ENCODE data around the gene AUH. TPM values are rescaled to one million over a fixed set of nuclear protein-coding genes. Genes with fewer than 3 reads are reported as not detected.

Gene AUH
- polyA plus RNA-seq, 3 donors = 4.0 to 9.9 (median 8.4) TPM

DNA sequence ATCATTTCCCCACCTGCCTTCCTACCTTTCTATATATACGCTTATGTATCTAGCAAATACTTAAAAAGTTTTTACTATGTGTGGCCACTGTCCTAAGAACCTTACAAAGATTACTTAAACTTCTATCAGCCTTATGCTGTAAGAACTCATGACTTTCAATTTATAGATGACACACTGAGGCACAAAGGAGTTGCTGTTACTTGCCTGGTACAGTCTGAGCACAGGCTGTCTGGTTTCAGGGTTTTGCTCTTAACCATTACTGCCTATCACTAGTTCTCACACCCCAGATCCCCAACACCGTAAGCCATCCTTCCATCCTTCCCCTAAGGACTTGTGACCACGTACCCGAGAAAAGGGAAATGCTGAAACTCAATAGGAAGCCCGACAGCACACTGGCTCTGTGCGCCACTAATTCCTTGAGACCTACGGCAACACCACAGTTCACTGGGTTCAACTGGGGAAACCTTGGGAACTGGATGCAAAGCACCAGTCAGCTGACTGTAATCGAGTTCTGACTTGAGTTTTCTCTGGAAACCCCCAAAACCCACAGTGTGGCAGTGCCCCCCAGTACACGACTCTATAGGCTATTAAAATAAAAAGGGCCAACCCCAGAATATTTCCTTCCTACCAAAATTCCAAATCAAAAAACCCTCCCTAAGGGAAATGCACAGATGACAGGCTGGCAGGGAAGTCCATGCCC is 56.0 kb downstream of the AUH start:
- H3K4me3 ChIP-seq (replicated peaks in 1 of 3; ENCODE audit: low read depth in 2 of 3, low read length in 3 of 3) = no peak overlapping the region
- H3K4me1 ChIP-seq (ENCODE audit: control insufficient read depth in 1 of 2, insufficient read depth in 2 of 2, low read length in 2 of 2) = peaks cover 21 to 35% of the 10 kb centered on the region in 2 donors
- H4K20me1 ChIP-seq (ENCODE audit: insufficient read depth, low read length) = no peaks in the 10 kb centered on the region
- peak; percentile 17 to 52 (median 40) for DNase-seq
- intact Hi-C loops (cut with micrococcal nuclease) = loop anchor here (5.0 to 10.0 kb wide), 2 partner anchors 37 to 59 kb away; partner anchors contain the start of gene AUH (in 1 of the 2)
- Mint-ChIP-seq H3K27ac (peak overlapping the region in 3 of 7 donors; percentile 4 to 69 (median 58)), H3K4me3 (peak overlapping the region; percentile 42 to 43), H3K36me3 (peaks cover 12 to 19% of the 10 kb centered on the region in 2 donors), H3K9me3 (no peaks in the 10 kb centered on the region), H3K4me1 (peaks cover 33% of the 10 kb centered on the region), H3K27me3 (ENCODE audit: low read depth in 3 of 3) (peaks cover 0 to 2% (median 1%) of the 10 kb centered on the region in 3 donors)
- H3K27me3 ChIP-seq (ENCODE audit: control insufficient read depth in 2 of 2, insufficient read depth in 2 of 2, low read length in 2 of 2) = no peaks in the 10 kb centered on the region
- no peaks in the 10 kb centered on the region for H3K36me3 ChIP-seq (replicated peaks in 1 of 2; ENCODE audit: control insufficient read depth in 1 of 2, insufficient read depth in 2 of 2, low read length in 2 of 2)
- TF ChIP-seq, protein P1, sequence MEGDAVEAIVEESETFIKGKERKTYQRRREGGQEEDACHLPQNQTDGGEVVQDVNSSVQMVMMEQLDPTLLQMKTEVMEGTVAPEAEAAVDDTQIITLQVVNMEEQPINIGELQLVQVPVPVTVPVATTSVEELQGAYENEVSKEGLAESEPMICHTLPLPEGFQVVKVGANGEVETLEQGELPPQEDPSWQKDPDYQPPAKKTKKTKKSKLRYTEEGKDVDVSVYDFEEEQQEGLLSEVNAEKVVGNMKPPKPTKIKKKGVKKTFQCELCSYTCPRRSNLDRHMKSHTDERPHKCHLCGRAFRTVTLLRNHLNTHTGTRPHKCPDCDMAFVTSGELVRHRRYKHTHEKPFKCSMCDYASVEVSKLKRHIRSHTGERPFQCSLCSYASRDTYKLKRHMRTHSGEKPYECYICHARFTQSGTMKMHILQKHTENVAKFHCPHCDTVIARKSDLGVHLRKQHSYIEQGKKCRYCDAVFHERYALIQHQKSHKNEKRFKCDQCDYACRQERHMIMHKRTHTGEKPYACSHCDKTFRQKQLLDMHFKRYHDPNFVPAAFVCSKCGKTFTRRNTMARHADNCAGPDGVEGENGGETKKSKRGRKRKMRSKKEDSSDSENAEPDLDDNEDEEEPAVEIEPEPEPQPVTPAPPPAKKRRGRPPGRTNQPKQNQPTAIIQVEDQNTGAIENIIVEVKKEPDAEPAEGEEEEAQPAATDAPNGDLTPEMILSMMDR (IDR thresholded peaks at IDR 0.05) = no peak
- no peak overlapping the region for H3K9ac ChIP-seq (ENCODE audit: insufficient read depth, low read length, poor library complexity, severe bottlenecking)
- 28% methylated on average over 8 of the region's 9 CpGs for WGBS (ENCODE audit: insufficient coverage)
- no peaks in the 10 kb centered on the region for H3K79me2 ChIP-seq (ENCODE audit: insufficient read depth, low read length)
- no peak overlapping the region for H2AFZ ChIP-seq (ENCODE audit: insufficient read depth, low read depth, low read length, poor library complexity, severe bottlenecking)
- no peak overlapping the region for H3K27ac ChIP-seq (ENCODE audit: low read depth in 1 of 2, low read length in 2 of 2)
- H3K4me2 ChIP-seq (replicated peaks; ENCODE audit: extremely low read depth, low read length, poor library complexity, severe bottlenecking) = peak overlapping the region; percentile 14
- H3K9me3 ChIP-seq (replicated peaks in 1 of 2; ENCODE audit: control insufficient read depth in 1 of 2, insufficient read depth in 1 of 2, low read length in 2 of 2) = no peaks in the 10 kb centered on the region

GRCh38 chr9:91303741-91304415 is 57.8 kb downstream of the AUH start:
- H3K27me3 Mint-ChIP-seq (ENCODE audit: low read depth in 3 of 3) = peaks cover 0 to 3% (median 0%) of the 10 kb centered on the region in 3 donors
- Histone ChIP-seq H3K79me2 (ENCODE audit: insufficient read depth, low read length) (peaks cover 3% of the 10 kb centered on the region), H3K4me3 (replicated peaks in 1 of 3; ENCODE audit: low read depth in 2 of 3, low read length in 3 of 3) (no peak overlapping the region), H3K9ac (ENCODE audit: insufficient read depth, low read length, poor library complexity, severe bottlenecking) (no peak overlapping the region), H3K27me3 (ENCODE audit: control insufficient read depth in 2 of 2, insufficient read depth in 2 of 2, low read length in 2 of 2) (no peaks in the 10 kb centered on the region), H3K9me3 (replicated peaks in 1 of 2; ENCODE audit: control insufficient read depth in 1 of 2, insufficient read depth in 1 of 2, low read length in 2 of 2) (no peaks in the 10 kb centered on the region), H3K27ac (ENCODE audit: low read depth in 1 of 2, low read length in 2 of 2) (no peak overlapping the region), H4K20me1 (ENCODE audit: insufficient read depth, low read length) (no peaks in the 10 kb centered on the region), H2AFZ (ENCODE audit: insufficient read depth, low read depth, low read length, poor library complexity, severe bottlenecking) (no peak overlapping the region), H3K36me3 (replicated peaks in 1 of 2; ENCODE audit: control insufficient read depth in 1 of 2, insufficient read depth in 2 of 2, low read length in 2 of 2) (no peaks in the 10 kb centered on the region), H3K4me1 (ENCODE audit: control insufficient read depth in 1 of 2, insufficient read depth in 2 of 2, low read length in 2 of 2) (peaks cover 27 to 49% of the 10 kb centered on the region in 2 donors), H3K4me2 (replicated peaks; ENCODE audit: extremely low read depth, low read length, poor library complexity, severe bottlenecking) (no peak overlapping the region)
- no CpG with 5 or more reads among the region's 2 CpGs for WGBS (ENCODE audit: insufficient coverage)
- DNase-seq = no peak
- H3K36me3 Mint-ChIP-seq = peaks cover 9 to 23% of the 10 kb centered on the region in 2 donors
- TF ChIP-seq, protein P1 (IDR thresholded peaks at IDR 0.05) = no peak
- intact Hi-C loops (cut with micrococcal nuclease) = loop anchor here (5.0 to 10.0 kb wide), 4 partner anchors 42 to 123 kb away; partner anchors contain the start of gene AUH (in 1 of the 2)
- no peaks in the 10 kb centered on the region for H3K9me3 Mint-ChIP-seq
- no peak overlapping the region for H3K4me3 Mint-ChIP-seq
- H3K4me1 Mint-ChIP-seq = peaks cover 50% of the 10 kb centered on the region
- peak overlapping the region in 3 of 7 donors; percentile 81 to 92 (median 83) for H3K27ac Mint-ChIP-seq
